Stimulated activated CD4-positive, alpha-beta T cell treated with anti-CD3 and anti-CD28 coated beads, TNF-alpha, amount 100 ng/mL, for 24 hours (primary cell): ENCODE measurements around the gene TM9SF3.

Experiments
- DNase-seq, 3 experiments: peaks; one replicate each; pipeline ENCODE4 v3.0.0-alpha.2; 2020; ENCODE audit warnings: low read depth in 3 of 3

Gene TM9SF3

GRCh38 chr10:96586419-96587263, at the start of gene TM9SF3:
TSS of gene TM9SF3 (minus strand) at chr10:96587012. CDS start at chr10:96586835, 177 bp downstream.
- peak; percentile 84 to 92 (median 85) for DNase-seq

GRCh38 chr10:96636551-96636950, 49.7 kb upstream of the TM9SF3 start:
- no peak for DNase-seq

- DNase-seq: no peak
Measured at GRCh38 chr10:96632974-96633710, 46.3 kb upstream of the TM9SF3 start.

- no peak for DNase-seq
Measured at GRCh38 chr10:96627292-96627691, 40.5 kb upstream of the TM9SF3 start.

- no peak for DNase-seq
Measured at GRCh38 chr10:96626795-96627194, 40.0 kb upstream of the TM9SF3 start.

- no peak for DNase-seq
Measured at GRCh38 chr10:96625173-96625572, 38.4 kb upstream of the TM9SF3 start.

- DNase-seq: no peak
Measured at GRCh38 chr10:96622013-96622787, 35.4 kb upstream of the TM9SF3 start.

- no peak for DNase-seq
Measured at GRCh38 chr10:96619796-96620773, 33.3 kb upstream of the TM9SF3 start.

GRCh38 chr10:96619120-96619519, 32.3 kb upstream of the TM9SF3 start:
- no peak for DNase-seq

GRCh38 chr10:96618653-96619052, 31.8 kb upstream of the TM9SF3 start:
- DNase-seq: no peak

- DNase-seq: no peak
Measured at GRCh38 chr10:96616961-96617360, 30.1 kb upstream of the TM9SF3 start.

- no peak for DNase-seq
Measured at GRCh38 chr10:96614515-96614914, 27.7 kb upstream of the TM9SF3 start.

GRCh38 chr10:96613576-96613975, 26.8 kb upstream of the TM9SF3 start:
- no peak for DNase-seq

- no peak for DNase-seq
Measured at GRCh38 chr10:96612055-96612830, 25.4 kb upstream of the TM9SF3 start.

- no peak for DNase-seq
Measured at GRCh38 chr10:96610817-96611216, 24.0 kb upstream of the TM9SF3 start.

- DNase-seq: no peak
Measured at GRCh38 chr10:96609510-96609909, 22.7 kb upstream of the TM9SF3 start.

GRCh38 chr10:96608805-96609204, 22.0 kb upstream of the TM9SF3 start:
- no peak for DNase-seq

GRCh38 chr10:96608262-96608661, 21.4 kb upstream of the TM9SF3 start:
- DNase-seq: no peak

- no peak for DNase-seq
Measured at GRCh38 chr10:96606946-96607345, 20.1 kb upstream of the TM9SF3 start.

GRCh38 chr10:96606216-96606615, 19.4 kb upstream of the TM9SF3 start:
- no peak for DNase-seq
